ENCODE results near the gene EIF4E3.

DNA sequence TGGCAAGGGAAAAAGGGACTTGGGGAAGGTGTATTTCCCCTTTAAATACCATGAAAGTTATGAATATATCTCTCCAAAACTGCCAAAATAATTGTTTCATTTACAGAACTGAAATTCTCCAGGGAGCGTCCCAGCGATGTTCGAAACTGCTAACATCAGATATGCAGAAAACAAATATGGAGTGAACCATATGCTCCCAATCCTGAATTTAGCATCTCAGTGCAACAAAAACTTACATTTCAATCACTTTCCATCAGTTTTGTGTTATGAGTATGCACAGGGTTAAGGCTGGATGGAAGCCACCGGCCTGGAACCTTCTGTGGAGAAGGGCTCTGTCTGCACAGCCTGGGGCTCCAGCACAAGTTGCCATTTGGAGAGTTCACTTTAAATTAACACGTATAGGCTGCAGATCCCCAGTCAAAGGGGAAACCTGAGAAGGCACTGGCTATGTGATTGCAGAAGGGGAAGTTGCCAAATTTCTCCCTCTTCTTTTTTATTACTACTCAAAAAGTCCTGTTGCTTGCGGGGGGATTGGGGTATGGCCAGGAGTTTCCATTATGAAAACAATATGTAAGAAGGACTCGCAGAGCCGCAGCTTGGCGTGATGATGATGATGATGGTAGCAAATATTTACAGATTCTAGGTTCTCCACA is 84.7 kb downstream of the EIF4E3 start:
- TF ChIP-seq CTCF (optimal IDR thresholded peaks at IDR 0.05 in 1 of 3, IDR thresholded peaks at IDR 0.05 in 1 of 3, conservative IDR thresholded peaks at IDR 0.05 in 1 of 3; ENCODE audit: extremely low read depth in 1 of 3, insufficient read depth in 2 of 3, low read length in 3 of 3) (no peak), EZH2 (IDR thresholded peaks at IDR 0.05; ENCODE audit: low read length) (no peak)
